Posterior vena cava (tissue), 2 donors: ENCODE measurements around the gene HCFC2. TPM values are rescaled to one million over a fixed set of nuclear protein-coding genes. Genes with fewer than 3 reads are reported as not detected.
"Not testable (repeated sequence)": the region's sequence is repeated elsewhere in the genome, so short reads cannot be mapped to it uniquely, and the experiment has no call there.

Source experiments
- DNase-seq: peaks from one replicate; pipeline ENCODE4 v3.0.0-alpha.2; 2020; ENCODE audit warnings: low spot score
- intact Hi-C, 2 donors: fragments of 100-400 bp; cut with DNase I; formaldehyde crosslinking; loops; one replicate each; pipeline versions ENCODE4 v1.14.1 to v1.14.2; 2022 to 2023
- total RNA-seq, 2 donors: library from RNA; stranded (reverse); fragmentation: NEBNext Ultra II Directional; extraction: Animal tissue kit (Norgen Biotek cat#: 25700); gene quantifications; one replicate each; pipeline ENCODE4 v1.2.1, GENCODE V29; 2021
- donor health status: DM: yes; HTN: yes; CAD: no.
- donor health status: DM: yes; HTN: yes; CAD: no.

Gene HCFC2
- total RNA-seq, 2 donors from 2014 or later = 25.1 to 25.2 TPM

- peak; percentile 94 for DNase-seq
- intact Hi-C loops = loop anchor here in 1 of 2 donors (10.0 kb wide), 1 partner anchor 224 kb away; no protein-coding TSS in a partner anchor
Measured at GRCh38 chr12:104108755-104109445, 44.6 kb downstream of the HCFC2 start.

- DNase-seq = no peak
- intact Hi-C loops = loop anchor here in 1 of 2 donors (10.0 kb wide), 1 partner anchor 225 kb away; no protein-coding TSS in a partner anchor
Measured at GRCh38 chr12:104109446-104110271, 45.3 kb downstream of the HCFC2 start.

GRCh38 chr12:104114834-104115586 is 50.7 kb downstream of the HCFC2 start:
- DNase-seq, intact Hi-C loops: not testable (repeated sequence)

GRCh38 chr12:104115587-104115975 is 51.2 kb downstream of the HCFC2 start:
- no peak for DNase-seq
- intact Hi-C loops = no loop called here

GRCh38 chr12:104121001-104121400 is 56.7 kb downstream of the HCFC2 start:
- no peak for DNase-seq
- intact Hi-C loops = no loop called here

- no peak for DNase-seq
- intact Hi-C loops = no loop called here
Measured at GRCh38 chr12:104122298-104122697, 58.0 kb downstream of the HCFC2 start.

- intact Hi-C loops = no loop called here
- no peak for DNase-seq
Measured at GRCh38 chr12:104126548-104126947, 62.2 kb downstream of the HCFC2 start.

GRCh38 chr12:104130760-104131159 is 66.4 kb downstream of the HCFC2 start:
- intact Hi-C loops = no loop called here
- no peak for DNase-seq

- intact Hi-C loops = no loop called here
- DNase-seq = no peak
Measured at GRCh38 chr12:104131609-104132008, 67.3 kb downstream of the HCFC2 start.

GRCh38 chr12:104132351-104132956 is 68.1 kb downstream of the HCFC2 start:
- intact Hi-C loops = no loop called here
- DNase-seq = no peak

GRCh38 chr12:104133321-104133720 is 69.0 kb downstream of the HCFC2 start:
- no peak for DNase-seq
- intact Hi-C loops = no loop called here

- DNase-seq = no peak
- intact Hi-C loops = no loop called here
Measured at GRCh38 chr12:104133866-104134265, 69.5 kb downstream of the HCFC2 start.

GRCh38 chr12:104134882-104135281 is 70.6 kb downstream of the HCFC2 start:
- DNase-seq = no peak
- intact Hi-C loops = no loop called here

- intact Hi-C loops = no loop called here
- DNase-seq = no peak
Measured at GRCh38 chr12:104136577-104136976, 72.2 kb downstream of the HCFC2 start.

GRCh38 chr12:104137001-104137901 is 72.9 kb downstream of the HCFC2 start:
- DNase-seq = peak; percentile 83
- intact Hi-C loops = no loop called here

GRCh38 chr12:104137902-104138796 is 73.8 kb downstream of the HCFC2 start, which contains the start of gene NFYB:
Gene NFYB, minus strand, starts transcription at chr12:104138210. Its CDS starts 2,757 bp downstream, at chr12:104135453.
- DNase-seq = peak; percentile 97
- intact Hi-C loops = no loop called here

GRCh38 chr12:104138797-104139152 is 74.4 kb downstream of the HCFC2 start:
- intact Hi-C loops = no loop called here
- DNase-seq = no peak
